Neural cell (in vitro differentiated cells): Measurements from ENCODE around the gene RIC1. TPM values are rescaled to one million over a fixed set of nuclear protein-coding genes. Genes with fewer than 3 reads are reported as not detected.

Source experiments
- H2AFZ ChIP-seq: fragments of 200-600, 300-800 bp; sonication (generic), shearing (Covaris generic); 2 replicates; pipeline ENCODE4 v1.6.0; 2014; ENCODE audit warnings: low read depth, mild to moderate bottlenecking, antibody characterized with exemption, low read length, moderate library complexity
- H3F3A ChIP-seq: fragments of 200-600 bp; shearing (Covaris generic); 2 replicates; pipeline ENCODE4 v1.6.1; 2016; ENCODE audit warnings: mild to moderate bottlenecking, moderate library complexity, mixed read lengths, antibody characterized with exemption, low read length; ENCODE audit not compliant: insufficient read depth, poor library complexity, severe bottlenecking
- H3K27ac ChIP-seq: fragments of 200-600, 300-800 bp; sonication (generic), shearing (Covaris generic); 2 replicates; pipeline ENCODE4 v1.5.1; 2014; ENCODE audit warnings: mild to moderate bottlenecking, low read length, moderate library complexity
- H3K27me3 ChIP-seq: fragments of 300-800, 200-600 bp; sonication (generic), shearing (Covaris generic); 2 replicates; pipeline ENCODE4 v1.6.0; 2014; ENCODE audit warnings: mild to moderate bottlenecking, low read depth, low read length, moderate library complexity; ENCODE audit not compliant: insufficient read depth
- H3K36me3 ChIP-seq: fragments of 300-800, 200-600 bp; sonication (generic), shearing (Covaris generic); 2 replicates; pipeline ENCODE4 v1.5.1; 2014; ENCODE audit warnings: mild to moderate bottlenecking, antibody characterized with exemption, low read length, moderate library complexity; ENCODE audit not compliant: insufficient read depth
- H3K4me2 ChIP-seq: fragments of 300-800, 200-600 bp; sonication (generic), shearing (Covaris generic); 2 replicates; pipeline ENCODE4 v1.6.0; 2014; ENCODE audit warnings: mild to moderate bottlenecking, low read length
- H3K4me3 ChIP-seq: fragments of 300-800, 200-600 bp; sonication (generic), shearing (Covaris generic); 2 replicates; pipeline ENCODE4 v1.5.1; 2014; ENCODE audit warnings: mild to moderate bottlenecking, low read length, moderate library complexity
- H3K79me2 ChIP-seq: fragments of 200-600 bp; shearing (Covaris generic); replicated peaks from 2 replicates; pipeline ENCODE4 v1.6.0; 2014; ENCODE audit warnings: mild to moderate bottlenecking, low read length, moderate library complexity; ENCODE audit not compliant: insufficient read depth
- H3K9ac ChIP-seq: fragments of 300-800, 200-600 bp; sonication (generic), shearing (Covaris generic); 2 replicates; pipeline ENCODE4 v1.6.1; 2016; ENCODE audit warnings: mild to moderate bottlenecking, low read length, mixed read lengths
- H3K9me2 ChIP-seq: fragments of 200-600 bp; shearing (Covaris generic); 2 replicates; pipeline ENCODE4 v1.6.1; 2016; ENCODE audit warnings: mild to moderate bottlenecking, low read length, mixed read lengths; ENCODE audit not compliant: insufficient read depth
- H3K9me3 ChIP-seq: fragments of 200-600, 300-800 bp; sonication (generic), shearing (Covaris generic); 2 replicates; pipeline ENCODE4 v1.6.1; 2016; ENCODE audit warnings: mild to moderate bottlenecking, mixed run types, low read length, moderate library complexity, mixed read lengths
- H4K20me1 ChIP-seq: fragments of 200-600 bp; shearing (Covaris generic); 2 replicates; pipeline ENCODE4 v1.6.1; 2016; ENCODE audit warnings: mild to moderate bottlenecking, mixed run types; ENCODE audit not compliant: insufficient read depth
- CTCF ChIP-seq: fragments of 450-650 bp; IDR thresholded peaks from 2 replicates; pipeline ENCODE4 v1.5.1; 2014; ENCODE audit warnings: antibody characterized with exemption, mild to moderate bottlenecking, moderate library complexity; ENCODE audit not compliant: poor library complexity, severe bottlenecking
- EP300 ChIP-seq: fragments of 450-650 bp; conservative IDR thresholded peaks from 2 replicates; pipeline ENCODE4 v1.6.1; 2014; ENCODE audit warnings: antibody characterized with exemption, mild to moderate bottlenecking, moderate library complexity; ENCODE audit not compliant: poor library complexity, severe bottlenecking
- EZH2 ChIP-seq: fragments of 200-600, 300-800 bp; shearing (Covaris generic), sonication (generic); IDR thresholded peaks from 2 replicates; pipeline ENCODE4 v1.6.1; 2014; ENCODE audit warnings: antibody characterized with exemption, low read length, borderline replicate concordance, mild to moderate bottlenecking; ENCODE audit not compliant: insufficient read depth, poor library complexity, severe bottlenecking
- MXI1 ChIP-seq: fragments of 450-650 bp; conservative IDR thresholded peaks from 2 replicates; pipeline ENCODE4 v1.6.1; 2014; ENCODE audit warnings: antibody characterized with exemption, mild to moderate bottlenecking; ENCODE audit not compliant: poor library complexity, severe bottlenecking
- POLR2AphosphoS5 ChIP-seq: IDR thresholded peaks from 2 replicates; pipeline ENCODE4 v1.6.1; 2012
- SMC3 ChIP-seq: fragments of 450-650 bp; conservative IDR thresholded peaks from 2 replicates; pipeline ENCODE4 v1.6.1; 2014; ENCODE audit warnings: antibody characterized with exemption, mild to moderate bottlenecking, moderate library complexity; ENCODE audit not compliant: poor library complexity
- polyA plus RNA-seq: library from polyadenylated mRNA; depleted of rRNA; stranded (reverse); fragments of >200 nt; gene quantifications from 2 replicates; pipeline ENCODE4 v1.2.3, GENCODE V29; 2014
- TF ChIP-seq, protein P1 (sequence below): IDR thresholded peaks from 2 replicates; pipeline ENCODE4 v1.6.1; 2012; ENCODE audit warnings: borderline replicate concordance

Gene RIC1
- polyA plus RNA-seq, 1 donor from 2014 or later: 9.9 TPM

DNA sequence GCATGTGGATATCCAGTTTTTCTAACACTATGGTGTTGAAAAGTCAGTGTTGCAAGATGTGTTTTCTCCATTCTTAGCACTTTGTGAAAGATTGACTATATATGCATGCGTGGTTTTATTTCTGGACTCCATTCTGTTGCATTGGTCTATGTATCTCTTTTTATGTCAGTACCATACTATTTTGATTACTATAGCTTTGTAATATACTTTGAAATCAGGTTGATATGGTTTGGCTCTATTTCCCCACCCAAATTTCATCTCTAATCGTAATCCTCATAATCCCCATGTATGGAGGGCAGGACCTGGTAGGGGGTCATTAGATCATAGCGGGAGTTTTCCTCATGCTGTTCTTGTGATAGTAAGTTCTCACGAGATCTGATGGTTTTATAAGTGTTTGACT is 6.5 kb downstream of the RIC1 start:
- H3K9me2 ChIP-seq: no peaks in the 10 kb centered on the region
- TF ChIP-seq EP300 (no peak), EZH2 (no peak), MXI1 (no peak), POLR2AphosphoS5 (no peak), SMC3 (no peak)
- TF ChIP-seq, protein P1, sequence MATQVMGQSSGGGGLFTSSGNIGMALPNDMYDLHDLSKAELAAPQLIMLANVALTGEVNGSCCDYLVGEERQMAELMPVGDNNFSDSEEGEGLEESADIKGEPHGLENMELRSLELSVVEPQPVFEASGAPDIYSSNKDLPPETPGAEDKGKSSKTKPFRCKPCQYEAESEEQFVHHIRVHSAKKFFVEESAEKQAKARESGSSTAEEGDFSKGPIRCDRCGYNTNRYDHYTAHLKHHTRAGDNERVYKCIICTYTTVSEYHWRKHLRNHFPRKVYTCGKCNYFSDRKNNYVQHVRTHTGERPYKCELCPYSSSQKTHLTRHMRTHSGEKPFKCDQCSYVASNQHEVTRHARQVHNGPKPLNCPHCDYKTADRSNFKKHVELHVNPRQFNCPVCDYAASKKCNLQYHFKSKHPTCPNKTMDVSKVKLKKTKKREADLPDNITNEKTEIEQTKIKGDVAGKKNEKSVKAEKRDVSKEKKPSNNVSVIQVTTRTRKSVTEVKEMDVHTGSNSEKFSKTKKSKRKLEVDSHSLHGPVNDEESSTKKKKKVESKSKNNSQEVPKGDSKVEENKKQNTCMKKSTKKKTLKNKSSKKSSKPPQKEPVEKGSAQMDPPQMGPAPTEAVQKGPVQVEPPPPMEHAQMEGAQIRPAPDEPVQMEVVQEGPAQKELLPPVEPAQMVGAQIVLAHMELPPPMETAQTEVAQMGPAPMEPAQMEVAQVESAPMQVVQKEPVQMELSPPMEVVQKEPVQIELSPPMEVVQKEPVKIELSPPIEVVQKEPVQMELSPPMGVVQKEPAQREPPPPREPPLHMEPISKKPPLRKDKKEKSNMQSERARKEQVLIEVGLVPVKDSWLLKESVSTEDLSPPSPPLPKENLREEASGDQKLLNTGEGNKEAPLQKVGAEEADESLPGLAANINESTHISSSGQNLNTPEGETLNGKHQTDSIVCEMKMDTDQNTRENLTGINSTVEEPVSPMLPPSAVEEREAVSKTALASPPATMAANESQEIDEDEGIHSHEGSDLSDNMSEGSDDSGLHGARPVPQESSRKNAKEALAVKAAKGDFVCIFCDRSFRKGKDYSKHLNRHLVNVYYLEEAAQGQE: no peak
- H3K36me3 ChIP-seq: no peaks in the 10 kb centered on the region
- no peak overlapping the region for H3K27ac ChIP-seq
- no peaks in the 10 kb centered on the region for H4K20me1 ChIP-seq
- H3K9me3 ChIP-seq: peaks cover 12% of the 10 kb centered on the region
- H3K79me2 ChIP-seq: peaks cover 60% of the 10 kb centered on the region
- H2AFZ ChIP-seq: no peak overlapping the region
- no peaks in the 10 kb centered on the region for H3F3A ChIP-seq
- no peak overlapping the region for H3K4me3 ChIP-seq
- H3K4me2 ChIP-seq: no peak overlapping the region
- H3K27me3 ChIP-seq: no peaks in the 10 kb centered on the region
- no peak overlapping the region for H3K9ac ChIP-seq

GRCh38 chr9:5639816-5640215 is 10.9 kb downstream of the RIC1 start:
- no peaks in the 10 kb centered on the region for H3K36me3 ChIP-seq

More at GRCh38 chr9:5639816-5640215, 10.9 kb downstream of the RIC1 start:
- no peak for TF ChIP-seq CTCF
- Histone ChIP-seq H3K27me3 (no peaks in the 10 kb centered on the region), H3K4me3 (no peak overlapping the region), H3F3A (no peaks in the 10 kb centered on the region), H3K27ac (no peak overlapping the region), H3K79me2 (peaks cover 41% of the 10 kb centered on the region), H3K4me2 (no peak overlapping the region), H3K9me3 (peaks cover 11% of the 10 kb centered on the region), H4K20me1 (no peaks in the 10 kb centered on the region), H3K9ac (no peak overlapping the region), H3K9me2 (no peaks in the 10 kb centered on the region), H2AFZ (no peak overlapping the region)
